Mesendoderm (in vitro differentiated cells): ENCODE results near the gene MUS81.
"Not testable (repeated sequence)": the region's sequence is repeated elsewhere in the genome, so short reads cannot be mapped to it uniquely, and the experiment has no call there.

Experiments
- DNase-seq: peaks from one replicate; pipeline ENCODE4 v3.0.0; 2013
- H2AK5ac ChIP-seq: 2 replicates; pipeline ENCODE4 v1.6.1; 2013; ENCODE audit warnings: low read length, inconsistent platforms
- H2BK120ac ChIP-seq: 2 replicates; pipeline ENCODE4 v1.6.1; 2013; ENCODE audit warnings: low read depth, mild to moderate bottlenecking, low read length, moderate library complexity, mixed read lengths
- H2BK15ac ChIP-seq: replicated peaks from 2 replicates; pipeline ENCODE4 v1.6.1; 2013; ENCODE audit warnings: low read depth, mild to moderate bottlenecking, moderate library complexity
- H2BK5ac ChIP-seq: 2 replicates; pipeline ENCODE4 v1.6.1; 2013; ENCODE audit warnings: low read length, inconsistent platforms
- H3K18ac ChIP-seq: 2 replicates; pipeline ENCODE4 v1.6.1; 2013; ENCODE audit warnings: mild to moderate bottlenecking, low read length, mixed read lengths
- H3K23ac ChIP-seq: one replicate; pipeline ENCODE4 v1.6.1; 2013; ENCODE audit warnings: low read length
- H3K27ac ChIP-seq: 2 replicates; pipeline ENCODE4 v1.5.1; 2013; ENCODE audit warnings: low read depth, mild to moderate bottlenecking, inconsistent platforms, low read length, moderate library complexity
- H3K27me3 ChIP-seq: 2 replicates; pipeline ENCODE4 v1.6.1; 2013; ENCODE audit warnings: low read length, control low read depth, mild to moderate bottlenecking, inconsistent platforms; ENCODE audit not compliant: insufficient read depth, poor library complexity
- H3K36me3 ChIP-seq: 2 replicates; pipeline ENCODE4 v1.6.1; 2013; ENCODE audit warnings: low read length, inconsistent platforms; ENCODE audit not compliant: control insufficient read depth, insufficient read depth
- H3K4ac ChIP-seq: one replicate; pipeline ENCODE4 v1.6.1; 2013; ENCODE audit warnings: low read depth, mild to moderate bottlenecking, low read length, moderate library complexity
- H3K4me1 ChIP-seq: 2 replicates; pipeline ENCODE4 v1.6.1; 2013; ENCODE audit warnings: low read depth, low read length, inconsistent platforms; ENCODE audit not compliant: control insufficient read depth
- H3K4me2 ChIP-seq: 2 replicates; pipeline ENCODE4 v1.6.1; 2013; ENCODE audit warnings: low read length
- H3K4me3 ChIP-seq: 2 replicates; pipeline ENCODE4 v1.5.1; 2013; ENCODE audit warnings: mild to moderate bottlenecking, low read length
- H3K56ac ChIP-seq: one replicate; pipeline ENCODE4 v1.6.1; 2013; ENCODE audit warnings: low read length
- H3K79me1 ChIP-seq: 2 replicates; pipeline ENCODE4 v1.6.1; 2013; ENCODE audit warnings: low read length, inconsistent platforms
- H3K79me2 ChIP-seq: 2 replicates; pipeline ENCODE4 v1.6.1; 2013; ENCODE audit warnings: mild to moderate bottlenecking, low read length; ENCODE audit not compliant: control insufficient read depth, insufficient read depth
- H3K9ac ChIP-seq: 2 replicates; pipeline ENCODE4 v1.6.1; 2013; ENCODE audit warnings: low read length, inconsistent platforms
- H4K5ac ChIP-seq: one replicate; pipeline ENCODE4 v1.6.1; 2013; ENCODE audit warnings: low read length
- H4K8ac ChIP-seq: one replicate; pipeline ENCODE4 v1.6.1; 2013; ENCODE audit warnings: low read depth, mild to moderate bottlenecking, control low read depth, low read length, moderate library complexity
- WGBS: extraction: QIAGEN DNeasy Blood & Tissue Kit; methylation state at CpG from one replicate; pipeline ENCODE4 v1.1.7; 2013; ENCODE audit warnings: low lambda C conversion rate, missing lambda C conversion rate; ENCODE audit not compliant: insufficient coverage; ENCODE audit errors: extremely low coverage; 5-methylcytosine and 5-hydroxymethylcytosine counted together

The MUS81 gene

GRCh38 chr11:65842144-65842543 lies 18.1 kb upstream of the MUS81 start:
- H2BK120ac ChIP-seq, result no peak overlapping the region
- no peak overlapping the region for H3K9ac ChIP-seq
- no peak overlapping the region for H2BK15ac ChIP-seq
- no peaks in the 10 kb centered on the region for H3K4me1 ChIP-seq
- H3K79me2 ChIP-seq, result no peaks in the 10 kb centered on the region
- H3K4me3 ChIP-seq, result no peak overlapping the region
- H3K27me3 ChIP-seq, result no peaks in the 10 kb centered on the region
- no peak overlapping the region for H2AK5ac ChIP-seq
- no peak overlapping the region for H3K18ac ChIP-seq
- no peak overlapping the region for H3K4ac ChIP-seq
- H4K5ac ChIP-seq, result no peak overlapping the region
- no peak overlapping the region for H4K8ac ChIP-seq
- no peak for DNase-seq
- H3K36me3 ChIP-seq, result no peaks in the 10 kb centered on the region
- H3K27ac ChIP-seq, result no peak overlapping the region
- no peak overlapping the region for H3K23ac ChIP-seq
- H2BK5ac ChIP-seq, result no peak overlapping the region
- H3K4me2 ChIP-seq, result no peak overlapping the region
- no peak overlapping the region for H3K56ac ChIP-seq
- H3K79me1 ChIP-seq, result no peaks in the 10 kb centered on the region
- whole genome bisulfite sequencing, result no CpG with 5 or more reads among the region's 4 CpGs

GRCh38 chr11:65843811-65844210 lies 16.4 kb upstream of the MUS81 start:
- Histone ChIP-seq H3K4me1 (no peaks in the 10 kb centered on the region), H3K27ac (no peak overlapping the region), H3K79me2 (no peaks in the 10 kb centered on the region), H3K56ac (no peak overlapping the region), H3K79me1 (no peaks in the 10 kb centered on the region), H4K8ac (no peak overlapping the region), H2AK5ac (no peak overlapping the region), H4K5ac (no peak overlapping the region), H3K23ac (no peak overlapping the region), H3K27me3 (no peaks in the 10 kb centered on the region), H3K9ac (no peak overlapping the region), H2BK120ac (no peak overlapping the region), H3K4me3 (no peak overlapping the region), H2BK15ac (no peak overlapping the region), H2BK5ac (no peak overlapping the region), H3K4me2 (no peak overlapping the region), H3K18ac (no peak overlapping the region), H3K4ac (no peak overlapping the region), H3K36me3 (no peaks in the 10 kb centered on the region)
- no CpG with 5 or more reads among the region's 3 CpGs for WGBS
- no peak for DNase-seq

- Histone ChIP-seq H3K79me2 (no peaks in the 10 kb centered on the region), H3K27ac (no peak overlapping the region), H3K4me2 (no peak overlapping the region), H2BK120ac (no peak overlapping the region), H3K36me3 (no peaks in the 10 kb centered on the region), H3K23ac (no peak overlapping the region), H3K4me1 (no peaks in the 10 kb centered on the region), H3K18ac (no peak overlapping the region), H2BK15ac (no peak overlapping the region), H3K56ac (no peak overlapping the region), H4K8ac (no peak overlapping the region), H3K4me3 (no peak overlapping the region), H3K27me3 (no peaks in the 10 kb centered on the region), H2BK5ac (no peak overlapping the region), H3K4ac (no peak overlapping the region), H3K79me1 (no peaks in the 10 kb centered on the region), H4K5ac (no peak overlapping the region), H2AK5ac (no peak overlapping the region), H3K9ac (no peak overlapping the region)
- no peak for DNase-seq
- WGBS, result no CpG with 5 or more reads among the region's 10 CpGs
These were observed 15.9 kb upstream of the MUS81 start for GRCh38 chr11:65844231-65844872.

GRCh38 chr11:65847746-65848145 lies 12.5 kb upstream of the MUS81 start:
- Histone ChIP-seq H3K9ac (no peak overlapping the region), H2BK5ac (no peak overlapping the region), H3K27me3 (no peaks in the 10 kb centered on the region), H2BK15ac (no peak overlapping the region), H4K5ac (no peak overlapping the region), H3K79me1 (no peaks in the 10 kb centered on the region), H3K56ac (no peak overlapping the region), H2AK5ac (no peak overlapping the region), H3K4me3 (no peak overlapping the region), H3K18ac (no peak overlapping the region), H3K79me2 (no peaks in the 10 kb centered on the region), H3K4me2 (no peak overlapping the region), H3K27ac (no peak overlapping the region), H3K4me1 (no peaks in the 10 kb centered on the region), H3K4ac (no peak overlapping the region), H2BK120ac (no peak overlapping the region), H3K23ac (no peak overlapping the region), H4K8ac (no peak overlapping the region), H3K36me3 (no peaks in the 10 kb centered on the region)
- no peak for DNase-seq
- WGBS, result no CpG with 5 or more reads among the region's 3 CpGs

GRCh38 chr11:65848693-65849092 lies 11.5 kb upstream of the MUS81 start:
- H3K79me2 ChIP-seq, H2AK5ac ChIP-seq, H3K36me3 ChIP-seq, H3K4me2 ChIP-seq, H4K5ac ChIP-seq, H3K9ac ChIP-seq, H3K27me3 ChIP-seq, H3K18ac ChIP-seq, H3K27ac ChIP-seq, H2BK15ac ChIP-seq, H3K56ac ChIP-seq, H2BK5ac ChIP-seq, H3K79me1 ChIP-seq, H3K4me1 ChIP-seq, H4K8ac ChIP-seq, H3K4ac ChIP-seq, H3K23ac ChIP-seq, H2BK120ac ChIP-seq, H3K4me3 ChIP-seq: not testable (repeated sequence)
- WGBS, result no CpG with 5 or more reads among the region's 7 CpGs
- peak; percentile 1 for DNase-seq

- no CpG with 5 or more reads among the region's 8 CpGs for WGBS
- Histone ChIP-seq H3K4me3 (no peak overlapping the region), H3K4me2 (no peak overlapping the region), H2BK120ac (no peak overlapping the region), H3K18ac (no peak overlapping the region), H3K27me3 (no peaks in the 10 kb centered on the region), H3K56ac (no peak overlapping the region), H4K8ac (no peak overlapping the region), H3K79me1 (peaks cover 6% of the 10 kb centered on the region), H2BK15ac (no peak overlapping the region), H4K5ac (no peak overlapping the region), H3K23ac (no peak overlapping the region), H3K9ac (no peak overlapping the region), H3K79me2 (peaks cover 4% of the 10 kb centered on the region), H2BK5ac (no peak overlapping the region), H2AK5ac (no peak overlapping the region), H3K4ac (no peak overlapping the region), H3K27ac (no peak overlapping the region), H3K4me1 (no peaks in the 10 kb centered on the region), H3K36me3 (peaks cover 6% of the 10 kb centered on the region)
- peak; percentile 23 for DNase-seq
These were observed 10.9 kb upstream of the MUS81 start for GRCh38 chr11:65849366-65849765.
